ENCODE results near the gene CPNE8.

CPNE8 gene

DNA sequence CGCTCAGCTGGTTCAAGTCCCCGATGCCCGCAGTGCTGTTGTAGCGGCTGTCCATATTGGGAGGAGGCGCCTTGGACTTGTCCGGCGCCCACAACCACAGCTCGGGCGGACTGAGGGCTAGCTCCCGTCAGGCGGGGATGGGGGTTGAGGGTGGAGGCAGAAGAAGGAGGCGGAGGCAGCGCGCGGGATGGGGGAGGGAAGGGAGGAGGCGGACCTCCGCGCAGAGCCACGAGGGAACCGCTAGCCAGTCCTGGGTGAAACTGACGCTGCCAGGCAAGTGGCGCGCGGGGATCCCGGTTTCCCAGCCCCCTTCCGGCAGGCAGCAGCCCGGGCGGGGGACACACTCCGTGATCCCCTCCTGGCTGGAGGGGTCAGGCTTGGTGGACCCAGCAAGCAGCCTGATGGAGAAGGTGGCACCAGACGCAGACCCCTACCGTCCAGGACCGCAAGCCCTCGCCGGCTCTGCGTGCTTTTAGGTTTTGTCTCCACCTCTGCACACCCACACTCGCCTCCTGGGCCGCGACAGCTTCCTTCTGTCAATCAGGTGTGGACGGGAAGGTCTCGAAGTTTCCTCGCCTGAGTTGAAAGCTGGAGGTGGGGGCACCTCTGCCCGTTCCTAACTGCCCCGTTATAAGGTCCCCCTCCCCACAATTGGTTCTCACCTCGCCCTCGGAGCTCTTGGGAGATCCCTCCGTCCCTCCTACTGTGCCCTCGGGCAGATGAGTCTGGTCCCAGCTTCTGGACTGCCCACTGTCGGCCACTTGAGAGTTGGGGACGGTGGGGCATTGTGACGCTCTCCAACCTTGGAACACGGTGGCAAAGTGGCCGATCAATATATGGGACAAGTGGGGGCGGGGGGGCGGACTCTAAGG lies at the start of gene CPNE8:
Gene CPNE8, minus strand, starts transcription at position 112 of the 872 bp plus-strand sequence. Its CDS starts 57 bp downstream, at position 55.
- TF ChIP-seq CTCF (IDR thresholded peaks at IDR 0.05; ENCODE audit: borderline replicate concordance, control extremely low read depth, extremely low read depth, insufficient read depth, missing control alignments): no peak
- in situ Hi-C loops (cut with MboI; ENCODE audit: low sequenced_read_pairs, unreplicated experiment): loop anchor here (10.0 to 25.0 kb wide), 3 partner anchors 207 to 571 kb away; no protein-coding TSS in a partner anchor
- DNase-seq (ENCODE audit: low spot score): peak; percentile 84

DNA sequence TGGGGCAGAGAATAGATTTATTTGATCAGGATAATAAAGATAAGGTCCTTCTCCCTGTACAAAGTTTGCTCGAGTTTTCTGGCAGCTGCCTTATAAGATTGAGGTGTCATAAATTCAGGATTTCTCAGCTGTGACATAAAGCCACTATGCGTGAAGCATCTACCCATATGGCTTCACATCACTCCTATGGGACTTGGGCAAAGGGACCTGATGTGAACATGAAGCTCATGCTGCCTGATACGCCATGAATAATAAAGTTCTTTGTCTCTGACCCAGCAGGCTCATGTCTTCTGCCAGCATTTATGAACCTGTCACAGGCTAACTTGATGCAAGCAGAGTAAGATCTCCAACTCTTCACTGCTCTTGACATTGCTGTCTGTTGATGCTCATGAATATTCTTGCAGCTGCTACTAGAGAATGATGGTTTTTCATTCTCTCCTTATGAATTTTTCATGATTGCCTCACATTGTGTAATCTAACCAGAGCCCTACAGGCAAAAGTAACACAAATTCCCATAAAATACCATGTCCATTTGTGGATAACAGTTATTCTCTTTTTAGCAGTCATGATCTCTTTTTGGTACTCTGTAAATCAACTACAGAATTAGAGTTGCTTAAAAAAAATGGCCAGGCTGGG lies 49.0 kb upstream of the CPNE8 start:
- in situ Hi-C loops (cut with MboI; ENCODE audit: low sequenced_read_pairs, unreplicated experiment): no loop called here
- DNase-seq (ENCODE audit: low spot score): no peak
- TF ChIP-seq CTCF (IDR thresholded peaks at IDR 0.05; ENCODE audit: borderline replicate concordance, control extremely low read depth, extremely low read depth, insufficient read depth, missing control alignments): no peak

- no peak for TF ChIP-seq CTCF (IDR thresholded peaks at IDR 0.05; ENCODE audit: borderline replicate concordance, control extremely low read depth, extremely low read depth, insufficient read depth, missing control alignments)
- in situ Hi-C loops (cut with MboI; ENCODE audit: low sequenced_read_pairs, unreplicated experiment): no loop called here
- no peak for DNase-seq (ENCODE audit: low spot score)
Observed at GRCh38 chr12:38949363-38949762, 44.0 kb upstream of the CPNE8 start.

- no peak for TF ChIP-seq CTCF (IDR thresholded peaks at IDR 0.05; ENCODE audit: borderline replicate concordance, control extremely low read depth, extremely low read depth, insufficient read depth, missing control alignments)
- in situ Hi-C loops (cut with MboI; ENCODE audit: low sequenced_read_pairs, unreplicated experiment): no loop called here
- no peak for DNase-seq (ENCODE audit: low spot score)
Observed at GRCh38 chr12:38934686-38935085, 29.3 kb upstream of the CPNE8 start.

DNA sequence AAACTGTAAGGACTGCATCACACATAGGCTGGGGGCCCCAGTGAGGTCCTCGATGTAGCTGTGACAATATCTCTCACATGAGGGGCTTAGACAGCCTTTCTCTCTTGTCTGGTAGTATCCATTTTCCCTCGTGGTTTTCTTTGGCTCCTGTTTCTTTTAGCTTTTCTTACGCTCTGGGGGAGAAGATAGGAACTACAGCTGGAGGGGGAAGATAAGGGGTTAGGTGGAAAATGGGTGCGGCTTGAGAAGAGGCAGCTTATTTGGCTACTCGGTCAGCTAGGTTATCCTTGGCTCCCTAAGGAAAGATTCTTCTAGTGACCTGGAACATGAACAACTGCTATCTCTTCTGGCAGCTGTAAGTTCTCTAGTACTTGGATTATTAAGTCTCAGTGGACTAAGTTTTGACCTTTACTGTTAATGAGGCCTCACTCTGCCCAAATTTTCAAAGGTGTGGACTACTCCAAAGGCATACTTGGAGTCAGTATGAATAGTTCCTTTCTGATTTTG lies 28.7 kb upstream of the CPNE8 start:
- in situ Hi-C loops (cut with MboI; ENCODE audit: low sequenced_read_pairs, unreplicated experiment): no loop called here
- TF ChIP-seq CTCF (IDR thresholded peaks at IDR 0.05; ENCODE audit: borderline replicate concordance, control extremely low read depth, extremely low read depth, insufficient read depth, missing control alignments): no peak
- no peak for DNase-seq (ENCODE audit: low spot score)

DNA sequence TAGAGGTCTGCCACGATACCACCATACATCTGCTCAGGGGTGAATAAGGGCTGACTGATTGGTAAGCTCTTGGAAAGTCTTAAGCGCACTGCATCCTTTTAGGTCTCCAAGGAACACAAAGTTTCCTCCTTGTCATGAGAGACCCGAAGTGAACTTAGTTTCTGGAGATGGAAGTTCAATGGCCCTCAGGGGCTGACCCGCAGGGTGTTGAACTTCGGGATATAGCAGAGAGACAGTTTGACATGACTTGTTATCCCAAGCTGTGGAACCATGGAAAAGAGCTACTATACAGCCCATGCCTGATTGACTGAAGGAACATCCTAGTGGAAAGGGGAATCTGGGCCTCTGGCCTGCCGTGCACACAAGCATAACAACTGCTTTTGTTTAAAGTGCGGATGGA lies 26.9 kb upstream of the CPNE8 start:
- TF ChIP-seq CTCF (IDR thresholded peaks at IDR 0.05; ENCODE audit: borderline replicate concordance, control extremely low read depth, extremely low read depth, insufficient read depth, missing control alignments): no peak
- no peak for DNase-seq (ENCODE audit: low spot score)
- in situ Hi-C loops (cut with MboI; ENCODE audit: low sequenced_read_pairs, unreplicated experiment): no loop called here

Measured in GM13976 (cell line).